ENCODE data around the gene NUP210.

The NUP210 gene

GRCh38 chr3:13332740-13333139 lies 87.4 kb downstream of the NUP210 start:
- in situ Hi-C loops (cut with MboI; ENCODE audit: low sequenced_read_pairs) = no loop called here

- in situ Hi-C loops (cut with MboI; ENCODE audit: low sequenced_read_pairs) = no loop called here
These were observed 88.0 kb downstream of the NUP210 start for GRCh38 chr3:13332158-13332557.

GRCh38 chr3:13329746-13330145 lies 90.4 kb downstream of the NUP210 start:
- in situ Hi-C loops (cut with MboI; ENCODE audit: low sequenced_read_pairs) = no loop called here

GRCh38 chr3:13325892-13326443 lies 94.2 kb downstream of the NUP210 start:
- in situ Hi-C loops (cut with MboI; ENCODE audit: low sequenced_read_pairs) = no loop called here

- in situ Hi-C loops (cut with MboI; ENCODE audit: low sequenced_read_pairs) = no loop called here
These were observed 95.2 kb downstream of the NUP210 start for GRCh38 chr3:13324835-13325501.

- in situ Hi-C loops (cut with MboI; ENCODE audit: low sequenced_read_pairs) = no loop called here
These were observed 96.3 kb downstream of the NUP210 start for GRCh38 chr3:13323822-13324221.

- in situ Hi-C loops (cut with MboI; ENCODE audit: low sequenced_read_pairs) = no loop called here
These were observed 97.8 kb downstream of the NUP210 start for GRCh38 chr3:13322324-13322723.

- in situ Hi-C loops (cut with MboI; ENCODE audit: low sequenced_read_pairs) = no loop called here
These were observed 100.4 kb downstream of the NUP210 start for GRCh38 chr3:13319564-13320220.

GRCh38 chr3:13318626-13319470 lies 101.3 kb downstream of the NUP210 start:
- in situ Hi-C loops (cut with MboI; ENCODE audit: low sequenced_read_pairs) = no loop called here

- in situ Hi-C loops (cut with MboI; ENCODE audit: low sequenced_read_pairs) = no loop called here
These were observed 102.4 kb downstream of the NUP210 start for GRCh38 chr3:13317596-13318320.

GRCh38 chr3:13316603-13317002 lies 103.5 kb downstream of the NUP210 start:
- in situ Hi-C loops (cut with MboI; ENCODE audit: low sequenced_read_pairs) = no loop called here

GRCh38 chr3:13314877-13315276 lies 105.2 kb downstream of the NUP210 start:
- in situ Hi-C loops (cut with MboI; ENCODE audit: low sequenced_read_pairs) = no loop called here

- in situ Hi-C loops (cut with MboI; ENCODE audit: low sequenced_read_pairs) = no loop called here
These were observed 106.3 kb downstream of the NUP210 start for GRCh38 chr3:13313813-13314212.

GRCh38 chr3:13309004-13309403 lies 111.1 kb downstream of the NUP210 start:
- in situ Hi-C loops (cut with MboI; ENCODE audit: low sequenced_read_pairs) = no loop called here

- in situ Hi-C loops (cut with MboI; ENCODE audit: low sequenced_read_pairs) = no loop called here
These were observed 111.7 kb downstream of the NUP210 start for GRCh38 chr3:13308380-13308801.

GRCh38 chr3:13307041-13307440 lies 113.1 kb downstream of the NUP210 start:
- in situ Hi-C loops (cut with MboI; ENCODE audit: low sequenced_read_pairs) = no loop called here

- in situ Hi-C loops (cut with MboI; ENCODE audit: low sequenced_read_pairs) = no loop called here
These were observed 114.5 kb downstream of the NUP210 start for GRCh38 chr3:13305623-13306022.

- in situ Hi-C loops (cut with MboI; ENCODE audit: low sequenced_read_pairs) = no loop called here
These were observed 116.7 kb downstream of the NUP210 start for GRCh38 chr3:13303410-13303809.

- in situ Hi-C loops (cut with MboI; ENCODE audit: low sequenced_read_pairs) = no loop called here
These were observed 118.7 kb downstream of the NUP210 start for GRCh38 chr3:13301286-13301987.

All from HL-60/S4 treated with retinoic acid at 250 ng/mL for 4 days and 3 days (cell line).